NT2/D1 (cell line): ENCODE measurements around the gene TUBB3.

Experiments
- DNase-seq: peaks from one replicate; pipeline ENCODE4 v3.0.0-alpha.2; 2011; ENCODE audit warnings: low read depth, low spot score
- H3K27me3 ChIP-seq: 2 replicates; pipeline ENCODE4 v1.6.0; 2011; ENCODE audit warnings: mild to moderate bottlenecking; ENCODE audit not compliant: insufficient read length, insufficient read depth
- H3K36me3 ChIP-seq: 2 replicates; pipeline ENCODE4 v1.6.1; 2011; ENCODE audit warnings: mild to moderate bottlenecking, low read length, mixed read lengths; ENCODE audit not compliant: insufficient read depth, insufficient read length
- H3K4me1 ChIP-seq: 2 replicates; pipeline ENCODE4 v1.5.1; 2011; ENCODE audit not compliant: insufficient read depth, insufficient read length
- H3K4me3 ChIP-seq: 2 replicates; pipeline ENCODE4 v1.5.1; 2011; ENCODE audit warnings: low read depth; ENCODE audit not compliant: insufficient read length
- H3K9ac ChIP-seq: 2 replicates; pipeline ENCODE4 v1.6.0; 2011; ENCODE audit warnings: low read depth; ENCODE audit not compliant: insufficient read length
- H3K9me3 ChIP-seq: 2 replicates; pipeline ENCODE4 v1.5.1; 2011; ENCODE audit warnings: mild to moderate bottlenecking, low read length; ENCODE audit not compliant: insufficient read depth
- SUZ12 ChIP-seq: IDR thresholded peaks from 2 replicates; pipeline ENCODE4 v1.6.1; 2011; ENCODE audit not compliant: insufficient read length, insufficient read depth; ENCODE audit errors: extremely low read depth
- YY1 ChIP-seq: IDR thresholded peaks from 2 replicates; pipeline ENCODE4 v1.6.1; 2011; ENCODE audit not compliant: insufficient read length, insufficient read depth
- ZNF274 ChIP-seq: IDR thresholded peaks from 2 replicates; pipeline ENCODE4 v1.6.1; 2011; ENCODE audit warnings: mild to moderate bottlenecking, low read depth, low read length

The TUBB3 gene

DNA sequence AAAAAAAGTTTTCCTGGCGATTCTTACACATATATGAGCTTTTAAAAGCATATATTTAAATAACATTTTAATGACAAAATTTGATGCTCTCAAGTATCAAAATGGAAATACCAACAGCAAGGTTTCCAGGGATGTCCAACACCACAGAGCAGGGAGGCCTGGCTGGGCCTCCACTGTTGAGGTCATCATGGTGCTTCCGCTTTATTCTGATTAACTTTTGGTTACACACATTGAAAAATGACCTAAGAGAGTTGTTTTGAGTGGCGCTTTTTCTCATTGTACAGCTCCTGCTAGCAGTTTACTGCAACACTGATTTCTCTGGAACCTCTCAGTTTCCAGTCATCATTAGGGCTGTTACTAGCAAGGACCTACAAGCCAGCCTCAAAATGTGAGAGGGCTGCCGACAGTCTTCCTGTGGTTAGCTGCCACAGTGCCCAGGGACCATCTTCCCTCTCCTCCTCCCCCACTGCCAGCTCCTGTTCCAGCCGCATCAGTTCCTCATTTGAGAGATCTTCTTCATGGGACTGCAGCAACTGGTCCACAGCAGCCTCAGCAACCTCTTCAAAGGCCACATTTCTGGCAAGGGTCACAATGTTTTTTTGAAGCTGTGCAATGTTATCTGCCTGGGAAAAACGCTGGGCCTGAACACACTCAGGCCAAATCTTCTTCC lies 46.7 kb downstream of the TUBB3 start:
- TF ChIP-seq ZNF274 = no peak
- no peak for TF ChIP-seq YY1
- no peak overlapping the region for H3K4me3 ChIP-seq
- H3K9ac ChIP-seq = no peak overlapping the region
- H3K9me3 ChIP-seq = peaks cover 27% of the 10 kb centered on the region; the same call in 1 of the 2 replicates
- H3K36me3 ChIP-seq = peaks cover 45% of the 10 kb centered on the region
- H3K27me3 ChIP-seq = no peaks in the 10 kb centered on the region
- H3K4me1 ChIP-seq = no peaks in the 10 kb centered on the region
- no peak for DNase-seq

DNA sequence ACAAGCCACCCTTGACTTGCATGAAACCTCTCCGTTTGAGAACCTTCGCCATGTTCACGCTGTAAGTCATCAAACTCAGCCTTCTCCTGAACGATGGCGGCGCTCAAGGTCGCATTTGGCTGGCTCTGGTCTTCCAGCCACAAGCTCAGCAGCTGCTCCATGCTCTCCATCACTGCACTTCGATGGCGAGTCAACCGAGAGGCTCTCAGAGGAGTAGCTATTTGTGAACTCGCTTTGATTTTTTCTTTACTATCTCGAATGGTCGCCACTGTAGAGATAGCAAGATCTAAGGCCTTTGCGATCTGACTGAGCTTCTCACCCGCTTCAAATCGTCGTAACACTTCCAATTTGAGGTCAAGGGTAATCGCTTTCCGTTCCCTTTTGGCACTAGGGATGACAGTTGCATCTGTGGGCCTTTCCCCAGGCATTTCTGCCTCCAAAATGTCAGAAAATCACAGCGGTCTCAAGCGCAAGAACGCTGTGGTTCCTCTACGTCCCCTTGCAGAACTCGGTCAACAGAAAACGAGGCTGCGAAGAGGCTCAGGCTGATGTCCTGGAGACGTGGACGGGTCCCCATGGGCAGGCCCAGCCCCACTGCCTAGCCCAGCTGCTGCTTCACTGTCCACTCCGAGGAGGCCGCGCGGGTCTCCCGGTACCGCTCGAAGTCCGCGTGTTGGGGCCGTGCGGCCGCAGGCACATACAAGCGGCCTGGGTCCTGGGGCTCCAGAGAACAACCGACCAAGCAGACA lies 48.5 kb downstream of the TUBB3 start:
- no peaks in the 10 kb centered on the region for H3K4me1 ChIP-seq
- DNase-seq = no peak
- peaks cover 27% of the 10 kb centered on the region; the same call in 1 of the 2 replicates for H3K9me3 ChIP-seq
- H3K36me3 ChIP-seq = peaks cover 41% of the 10 kb centered on the region
- H3K27me3 ChIP-seq = no peaks in the 10 kb centered on the region
- peak overlapping the region; percentile 98 for H3K9ac ChIP-seq
- no peak for TF ChIP-seq ZNF274
- TF ChIP-seq SUZ12 = no peak
- TF ChIP-seq YY1 = no peak
- H3K4me3 ChIP-seq = peak overlapping the region; percentile 93

DNA sequence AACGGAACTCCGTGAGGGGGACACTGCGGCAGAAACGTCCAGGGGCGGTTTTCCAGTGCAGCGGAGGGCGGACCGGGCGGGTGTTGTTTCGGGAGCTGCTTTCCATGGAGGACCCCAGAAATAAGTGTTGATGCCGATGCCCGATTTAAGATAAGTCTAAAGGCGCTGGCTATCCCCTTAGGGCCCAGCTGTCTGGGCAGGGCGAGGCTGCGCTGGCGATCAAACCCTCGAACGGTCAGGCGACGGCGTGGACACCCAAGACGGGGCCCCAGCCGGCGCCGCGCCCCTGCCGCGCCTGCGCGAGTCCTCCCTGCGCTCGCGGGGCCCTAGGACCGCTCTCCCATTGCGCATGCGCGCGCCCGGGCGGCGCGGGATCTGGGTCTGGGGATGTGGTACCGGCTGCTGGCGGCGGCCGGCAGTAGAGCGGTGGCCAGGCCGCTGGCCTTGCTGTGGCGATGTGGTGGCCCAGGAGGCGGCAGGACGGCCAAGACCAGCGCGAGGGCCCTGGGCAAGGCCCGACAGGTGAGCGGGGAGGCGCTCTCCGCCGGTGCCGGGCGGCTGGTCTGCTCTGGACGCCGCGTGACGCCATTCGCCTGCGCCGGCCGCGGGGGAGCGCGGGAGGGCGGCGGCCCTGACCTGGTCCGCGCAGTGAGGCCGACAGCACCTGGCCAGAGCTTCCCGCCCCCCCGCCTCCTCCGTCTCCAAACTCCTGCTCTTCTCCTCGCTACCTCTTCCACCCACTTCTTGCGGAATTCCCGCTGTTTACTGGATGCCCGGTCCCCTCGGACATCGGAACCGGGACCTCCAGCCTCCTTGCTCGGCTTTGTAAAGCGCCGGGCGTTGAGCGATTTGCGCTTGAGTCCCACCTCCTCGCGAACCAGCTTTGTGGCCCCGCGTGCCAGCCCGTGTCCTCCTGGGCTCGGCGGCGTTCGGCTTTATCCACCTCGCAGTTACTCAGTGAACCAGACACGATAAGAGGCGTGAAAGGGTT lies 49.4 kb downstream of the TUBB3 start:
- TF ChIP-seq YY1 (no peak), SUZ12 (no peak), ZNF274 (no peak)
- H3K9me3 ChIP-seq = peaks cover 27% of the 10 kb centered on the region; the same call in 1 of the 2 replicates
- H3K4me3 ChIP-seq = peak overlapping the region; percentile 93
- peak; percentile 88 for DNase-seq
- H3K27me3 ChIP-seq = no peaks in the 10 kb centered on the region
- peak overlapping the region; percentile 98 for H3K9ac ChIP-seq
- H3K36me3 ChIP-seq = peaks cover 43% of the 10 kb centered on the region
- no peaks in the 10 kb centered on the region for H3K4me1 ChIP-seq

DNA sequence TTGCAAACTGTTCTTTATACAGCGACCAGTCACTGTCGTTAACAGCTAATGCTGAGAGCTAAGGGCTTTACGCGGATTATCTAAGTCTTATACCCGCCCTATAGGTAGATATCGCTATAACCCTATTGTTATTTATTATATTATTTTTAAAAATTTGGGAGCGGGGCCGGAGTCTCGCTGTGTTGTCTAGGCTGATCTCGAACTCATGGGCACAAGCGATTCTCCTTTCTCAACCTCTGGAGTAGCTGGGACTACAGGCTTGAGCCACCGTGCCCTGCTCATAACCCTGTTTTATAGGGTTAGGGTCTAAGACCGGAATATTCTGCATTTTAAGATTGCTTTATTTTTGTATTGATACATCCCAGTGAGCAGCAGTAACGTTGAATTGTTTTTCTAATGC lies 50.1 kb downstream of the TUBB3 start:
- Histone ChIP-seq H3K4me3 (peak overlapping the region; percentile 93), H3K27me3 (no peaks in the 10 kb centered on the region), H3K4me1 (no peaks in the 10 kb centered on the region), H3K36me3 (peaks cover 50% of the 10 kb centered on the region), H3K9me3 (peaks cover 27% of the 10 kb centered on the region; the same call in 1 of the 2 replicates), H3K9ac (peak overlapping the region; percentile 98)
- DNase-seq = no peak
- TF ChIP-seq YY1 (no peak), SUZ12 (no peak), ZNF274 (no peak)

DNA sequence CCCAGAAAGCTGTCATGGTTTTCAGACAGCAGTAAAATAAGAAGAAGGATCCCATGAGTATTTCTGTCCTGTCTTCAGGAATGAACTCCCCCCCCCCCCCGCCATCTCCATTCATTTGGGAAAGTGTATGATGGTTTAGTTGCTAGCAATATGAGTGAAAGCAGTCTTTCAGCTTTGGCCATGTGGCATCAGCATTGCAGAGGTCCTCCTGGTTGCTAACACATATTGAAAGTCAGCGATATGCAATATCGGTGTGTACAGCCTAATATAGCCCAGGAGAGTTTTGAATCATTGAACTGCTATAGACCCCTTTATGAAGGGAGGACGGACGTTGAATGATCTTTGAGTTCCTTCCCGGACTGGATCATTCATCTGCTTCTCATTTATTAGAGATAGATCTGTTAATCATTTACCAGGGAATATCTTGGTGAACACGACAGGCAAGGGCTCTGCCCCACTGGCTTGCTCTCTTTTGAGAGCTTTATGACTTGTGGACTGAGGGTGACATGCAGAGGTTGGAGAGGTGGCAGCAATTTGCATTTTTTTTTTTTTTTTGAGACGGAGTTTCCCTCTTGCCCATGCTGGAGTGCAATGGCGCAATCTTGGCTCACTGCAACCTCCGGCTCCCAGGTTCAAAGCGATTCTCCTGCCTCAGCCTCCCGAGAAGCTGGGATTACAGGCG lies 50.7 kb downstream of the TUBB3 start:
- Histone ChIP-seq H3K9me3 (peaks cover 27% of the 10 kb centered on the region; the same call in 1 of the 2 replicates), H3K36me3 (peaks cover 54% of the 10 kb centered on the region), H3K4me1 (no peaks in the 10 kb centered on the region), H3K4me3 (peak overlapping the region; percentile 93), H3K9ac (no peak overlapping the region), H3K27me3 (no peaks in the 10 kb centered on the region)
- no peak for TF ChIP-seq YY1
- TF ChIP-seq ZNF274 = no peak
- TF ChIP-seq SUZ12 = no peak
- no peak for DNase-seq

DNA sequence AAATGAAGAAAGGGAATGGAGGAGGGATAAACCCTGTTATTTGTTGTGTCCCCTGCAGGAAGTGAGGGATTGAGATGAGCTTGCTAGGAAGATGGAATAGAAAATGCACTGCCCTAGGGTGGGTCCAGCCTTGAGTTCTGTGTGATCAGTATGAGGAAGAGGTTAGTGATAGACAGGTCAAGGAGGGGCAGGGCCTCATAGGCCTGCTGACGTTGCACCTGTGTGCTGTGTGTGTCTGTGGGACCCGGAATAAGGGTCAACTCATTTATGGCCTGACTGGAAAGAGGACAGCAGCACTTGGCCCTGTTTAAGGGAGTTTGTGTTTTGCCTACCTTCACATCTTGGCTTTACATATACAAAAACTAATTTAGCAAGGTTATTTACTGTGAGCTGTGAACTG lies 51.7 kb downstream of the TUBB3 start:
- DNase-seq = no peak
- no peaks in the 10 kb centered on the region for H3K27me3 ChIP-seq
- no peak overlapping the region for H3K4me3 ChIP-seq
- H3K4me1 ChIP-seq = no peaks in the 10 kb centered on the region
- no peak overlapping the region for H3K9ac ChIP-seq
- H3K9me3 ChIP-seq = peaks cover 21% of the 10 kb centered on the region; the same call in 1 of the 2 replicates
- TF ChIP-seq SUZ12 (no peak), ZNF274 (no peak), YY1 (no peak)
- peaks cover 57% of the 10 kb centered on the region for H3K36me3 ChIP-seq
